ENCODE measurements around the gene NTM. TPM values are rescaled to one million over a fixed set of nuclear protein-coding genes. Genes with fewer than 3 reads are reported as not detected.

Gene NTM
- total RNA-seq, 4 donors from 2014 or later, result 0.21 to 3.2 (median 0.84) TPM

GRCh38 chr11:132008872-132009271 is 638.5 kb downstream of the NTM start:
- Histone ChIP-seq H3K4me3 (no peak overlapping the region), H3K27ac (no peak overlapping the region), H3K4me1 (no peaks in the 10 kb centered on the region), H3K9me3 (peaks cover 0 to 3% (median 0%) of the 10 kb centered on the region in 3 donors), H3K36me3 (no peaks in the 10 kb centered on the region), H3K27me3 (no peaks in the 10 kb centered on the region)
- 31 to 50% methylated on average over 1 to 3 of the region's 4 CpGs for WGBS, 2 donors
- TF ChIP-seq POLR2A (IDR thresholded peaks at IDR 0.05) (no peak), CTCF (IDR thresholded peaks at IDR 0.05) (no peak)
- intact Hi-C loops (cut with DNase I), result no loop called here
- DNase-seq, result no peak

GRCh38 chr11:132020001-132020400 is 649.6 kb downstream of the NTM start:
- 86 to 97% methylated on average over 1 of the region's 1 CpG for WGBS, 2 donors
- intact Hi-C loops (cut with DNase I), result no loop called here
- Histone ChIP-seq H3K27me3 (no peaks in the 10 kb centered on the region), H3K36me3 (no peaks in the 10 kb centered on the region), H3K4me3 (no peak overlapping the region), H3K9me3 (peaks cover 0 to 8% (median 0%) of the 10 kb centered on the region in 3 donors), H3K27ac (no peak overlapping the region), H3K4me1 (no peaks in the 10 kb centered on the region)
- no peak for DNase-seq
- TF ChIP-seq CTCF (IDR thresholded peaks at IDR 0.05) (no peak), POLR2A (IDR thresholded peaks at IDR 0.05) (no peak)

- intact Hi-C loops (cut with DNase I), result no loop called here
- Histone ChIP-seq H3K27me3 (no peaks in the 10 kb centered on the region), H3K36me3 (no peaks in the 10 kb centered on the region), H3K9me3 (peaks cover 0 to 8% (median 0%) of the 10 kb centered on the region in 3 donors), H3K4me3 (no peak overlapping the region), H3K4me1 (no peaks in the 10 kb centered on the region), H3K27ac (no peak overlapping the region)
- TF ChIP-seq CTCF (IDR thresholded peaks at IDR 0.05), result no peak
- TF ChIP-seq POLR2A (IDR thresholded peaks at IDR 0.05), result no peak
- 67 to 70% methylated on average over 5 of the region's 5 CpGs for WGBS, 2 donors
- DNase-seq, result no peak
These were observed 651.9 kb downstream of the NTM start for GRCh38 chr11:132022285-132022684.

GRCh38 chr11:132022733-132023478 is 652.5 kb downstream of the NTM start:
- Histone ChIP-seq H3K9me3 (peaks cover 0 to 8% (median 0%) of the 10 kb centered on the region in 3 donors), H3K27me3 (no peaks in the 10 kb centered on the region), H3K27ac (no peak overlapping the region), H3K4me1 (no peaks in the 10 kb centered on the region), H3K36me3 (no peaks in the 10 kb centered on the region), H3K4me3 (no peak overlapping the region)
- WGBS, 2 donors, result 39 to 43% methylated on average over 6 of the region's 6 CpGs
- no peak for TF ChIP-seq CTCF (IDR thresholded peaks at IDR 0.05)
- TF ChIP-seq POLR2A (IDR thresholded peaks at IDR 0.05), result no peak
- no peak for DNase-seq
- intact Hi-C loops (cut with DNase I), result no loop called here

- Histone ChIP-seq H3K9me3 (peaks cover 0 to 8% (median 0%) of the 10 kb centered on the region in 3 donors), H3K36me3 (no peaks in the 10 kb centered on the region), H3K4me3 (no peak overlapping the region), H3K27me3 (no peaks in the 10 kb centered on the region), H3K4me1 (no peaks in the 10 kb centered on the region), H3K27ac (no peak overlapping the region)
- WGBS, 2 donors, result 60 to 64% methylated on average over 7 to 8 of the region's 8 CpGs
- no peak for DNase-seq
- TF ChIP-seq POLR2A (IDR thresholded peaks at IDR 0.05) (no peak), CTCF (IDR thresholded peaks at IDR 0.05) (no peak)
- intact Hi-C loops (cut with DNase I), result no loop called here
These were observed 654.3 kb downstream of the NTM start for GRCh38 chr11:132024587-132025295.

All from esophagus squamous epithelium (tissue), 5 donors.